GM18519 (cell line): ENCODE measurements around the gene CHRNA5.
"Not testable (repeated sequence)": the region's sequence is repeated elsewhere in the genome, so short reads cannot be mapped to it uniquely, and the experiment has no call there.

Experiments
- ATAC-seq: cut with Tn5 transposase; IDR thresholded peaks from one replicate; pipeline ENCODE4 v1.9.1; 2021; ENCODE audit warnings: mild to moderate bottlenecking, moderate library complexity; ENCODE audit not compliant: unreplicated experiment, low FRiP score

CHRNA5 gene

DNA sequence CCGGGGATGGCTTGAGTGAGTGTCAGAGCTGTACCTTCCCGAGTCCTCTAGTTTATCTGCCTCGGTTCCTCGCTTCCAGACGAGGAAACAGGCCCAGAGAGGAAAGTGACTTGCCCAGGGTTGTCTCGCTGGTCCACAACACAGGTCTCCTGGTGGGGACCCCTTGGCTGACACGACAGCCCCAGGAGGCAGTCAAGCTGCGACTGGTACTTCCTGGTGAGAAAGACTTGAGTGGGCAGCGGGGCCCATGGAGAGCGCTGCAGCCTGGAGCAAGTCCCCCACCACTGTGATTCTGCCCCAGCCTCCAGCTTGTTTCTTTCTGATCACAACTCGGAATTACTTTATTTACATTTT, 600 bp upstream of the CHRNA5 start:
- ATAC-seq, result no peak

DNA sequence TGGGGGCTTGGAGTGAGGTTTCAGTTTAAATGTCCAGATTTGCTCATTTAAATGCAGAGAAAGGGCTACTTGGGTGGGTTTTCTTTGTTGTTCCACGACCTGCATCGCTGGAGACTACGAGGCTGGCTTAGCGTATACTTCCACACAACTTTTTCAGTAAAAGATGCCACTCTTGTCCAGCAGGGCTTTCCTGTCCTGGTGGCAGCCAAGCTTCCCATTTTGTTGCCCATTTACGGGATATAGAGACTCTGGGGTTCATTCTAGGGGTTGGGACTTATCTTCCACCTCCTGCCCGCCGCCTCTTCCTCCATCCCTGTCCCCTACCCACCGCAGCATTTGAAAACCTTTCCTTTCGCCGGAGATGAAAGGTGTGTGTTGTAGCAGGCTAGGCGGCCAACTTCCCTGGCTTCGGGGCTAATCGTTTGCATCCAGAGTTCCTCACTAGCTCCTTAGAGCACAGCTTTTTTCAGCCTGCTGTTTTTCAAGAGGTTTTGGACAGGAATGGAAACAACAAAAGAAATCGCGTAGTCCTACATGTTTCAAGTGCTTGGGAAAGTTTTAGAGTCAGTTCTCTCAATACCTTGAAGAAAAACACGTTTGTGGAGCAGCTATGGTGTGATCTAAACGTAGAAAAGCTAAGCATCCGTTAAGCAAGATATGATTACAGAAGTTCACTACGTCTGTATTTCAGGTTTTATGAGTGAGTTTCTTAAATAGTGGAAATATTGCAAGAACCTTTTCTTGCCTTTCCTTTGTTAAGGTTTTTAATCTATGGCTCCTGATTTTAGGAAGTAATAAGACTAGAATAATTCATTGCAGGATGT, 843 bp downstream of the CHRNA5 start:
- ATAC-seq, result no peak

DNA sequence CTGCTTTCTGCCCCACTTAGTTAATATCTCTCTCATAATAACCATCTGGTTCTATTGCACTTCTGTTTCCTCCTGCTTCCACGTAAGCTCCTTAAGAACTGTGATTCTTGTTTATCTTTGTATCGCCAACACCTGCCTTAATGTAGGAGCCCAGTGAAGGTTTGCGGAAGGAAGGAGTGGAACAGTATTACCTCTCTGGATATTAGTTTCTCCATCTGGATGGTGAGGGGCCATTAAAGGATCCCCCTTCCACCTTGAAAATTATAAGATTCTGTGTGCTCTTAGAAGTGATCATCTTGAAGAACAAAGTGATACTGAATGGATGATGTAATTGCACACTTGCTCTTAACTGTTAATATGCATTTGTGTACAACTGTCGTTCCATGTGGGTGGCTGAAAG, 2.2 kb downstream of the CHRNA5 start:
- no peak for ATAC-seq

DNA sequence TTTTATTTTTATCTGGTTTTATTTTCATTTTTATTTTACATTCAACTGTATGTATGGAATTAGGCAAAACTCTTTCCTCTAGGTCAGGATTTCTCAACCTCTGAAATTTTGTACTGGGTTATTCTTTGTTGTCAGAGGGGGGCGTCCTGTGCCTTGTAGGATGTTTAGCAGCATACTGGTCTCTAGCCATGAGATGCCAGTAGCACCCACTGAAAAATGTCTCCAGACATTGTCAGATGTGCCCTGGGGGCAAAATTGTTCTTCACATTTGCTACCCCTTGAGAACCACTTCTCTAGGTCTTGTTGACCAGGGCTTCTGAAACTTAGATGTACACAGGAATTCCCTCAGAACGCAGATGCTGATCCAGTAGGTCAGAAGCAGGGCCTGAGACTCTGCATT, 5.4 kb downstream of the CHRNA5 start:
- no peak for ATAC-seq

DNA sequence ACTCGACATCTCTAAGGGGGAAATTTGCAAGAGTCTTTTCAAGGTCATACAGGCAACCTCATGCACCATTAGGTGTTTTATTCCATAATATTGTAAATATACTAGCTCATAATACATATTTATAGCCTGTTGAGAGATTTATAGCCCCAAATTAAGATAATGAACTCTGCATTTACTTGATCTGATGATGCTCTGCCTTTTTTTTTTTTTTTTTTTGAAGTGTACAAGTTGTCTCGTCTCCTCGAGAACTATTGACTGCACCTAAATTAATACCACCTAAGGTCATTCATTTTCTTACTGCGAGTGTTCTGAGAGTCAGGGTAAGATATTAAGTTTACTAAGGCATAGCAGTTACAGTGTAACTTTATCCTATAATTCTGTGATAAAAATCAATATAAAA, 6.1 kb downstream of the CHRNA5 start:
- no peak for ATAC-seq

DNA sequence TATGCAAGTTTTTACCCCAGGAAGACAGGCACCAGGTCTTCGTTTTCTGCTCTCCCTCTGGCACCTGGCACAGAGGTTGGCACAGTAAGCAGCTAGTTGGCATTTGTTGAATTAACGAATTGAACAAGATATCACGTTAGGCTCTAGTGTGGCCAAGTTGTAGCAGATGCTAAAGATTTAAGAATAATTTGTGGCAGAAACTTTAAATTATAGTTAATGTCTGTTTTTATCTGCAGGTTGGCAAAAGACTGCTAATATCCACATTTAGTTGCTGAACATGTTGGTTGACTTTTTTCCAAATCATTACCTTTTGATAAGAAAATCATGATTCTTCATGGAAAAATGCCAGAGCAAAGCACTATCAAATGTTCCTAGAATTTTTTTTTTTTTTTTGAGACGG, 8.1 kb downstream of the CHRNA5 start:
- ATAC-seq, result no peak

DNA sequence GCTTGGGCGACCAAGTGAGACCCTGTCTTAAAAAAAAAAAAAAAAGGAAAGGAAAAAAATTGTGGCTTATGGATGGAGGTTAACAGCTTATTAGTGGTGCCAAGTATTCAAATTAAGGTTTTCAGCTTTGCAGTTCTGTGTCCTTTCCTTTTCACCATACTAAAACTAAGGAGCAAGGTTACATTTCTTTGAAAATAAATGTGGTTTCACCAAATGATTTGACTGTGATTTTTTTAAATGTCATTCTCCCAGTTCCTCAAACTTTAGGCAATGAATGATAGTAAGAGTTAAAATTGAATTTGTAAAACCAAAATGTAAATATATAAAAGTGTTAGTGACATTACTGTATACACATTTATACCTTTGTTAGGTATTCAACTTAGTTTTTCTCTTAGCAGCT, 9.6 kb downstream of the CHRNA5 start:
- no peak for ATAC-seq

DNA sequence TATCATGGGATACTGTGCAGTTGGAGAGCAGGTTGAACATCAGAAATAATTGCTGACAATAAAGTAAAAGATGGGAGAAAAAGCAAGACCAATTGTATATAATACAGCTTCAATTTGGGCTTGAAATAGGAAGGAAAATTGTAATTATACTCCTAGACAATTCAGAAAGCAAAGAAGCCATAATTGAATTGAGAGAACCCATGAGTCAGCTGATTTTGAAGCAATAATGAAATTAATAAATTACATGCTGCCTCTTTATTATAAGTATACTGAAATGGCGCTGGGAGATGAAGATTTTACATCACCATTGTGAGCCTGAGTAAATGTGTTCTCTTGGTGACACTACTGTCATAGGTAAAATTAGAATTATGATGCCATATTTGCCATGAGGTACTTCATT, 32.3 kb downstream of the CHRNA5 start:
- no peak for ATAC-seq

DNA sequence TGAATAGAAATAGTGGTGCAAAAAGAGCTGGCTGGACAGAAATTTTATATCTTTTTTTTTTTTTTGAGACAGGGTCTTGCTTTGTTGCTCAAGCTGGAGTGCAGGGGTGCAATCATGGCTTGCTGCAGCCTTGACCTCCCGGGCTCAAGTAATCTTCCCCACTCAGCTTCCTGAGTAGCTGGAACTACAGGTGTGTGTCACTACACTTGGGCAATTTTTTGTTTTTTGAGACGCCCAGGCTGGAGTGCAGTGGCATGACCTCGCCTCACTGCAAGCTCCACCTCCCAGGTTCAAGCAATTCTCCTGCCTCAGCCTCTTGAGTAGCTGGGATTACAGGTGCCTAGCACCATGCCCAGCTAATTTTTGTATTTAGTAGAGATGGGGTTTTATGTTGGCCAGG, 33.0 kb downstream of the CHRNA5 start:
- ATAC-seq, result no peak

DNA sequence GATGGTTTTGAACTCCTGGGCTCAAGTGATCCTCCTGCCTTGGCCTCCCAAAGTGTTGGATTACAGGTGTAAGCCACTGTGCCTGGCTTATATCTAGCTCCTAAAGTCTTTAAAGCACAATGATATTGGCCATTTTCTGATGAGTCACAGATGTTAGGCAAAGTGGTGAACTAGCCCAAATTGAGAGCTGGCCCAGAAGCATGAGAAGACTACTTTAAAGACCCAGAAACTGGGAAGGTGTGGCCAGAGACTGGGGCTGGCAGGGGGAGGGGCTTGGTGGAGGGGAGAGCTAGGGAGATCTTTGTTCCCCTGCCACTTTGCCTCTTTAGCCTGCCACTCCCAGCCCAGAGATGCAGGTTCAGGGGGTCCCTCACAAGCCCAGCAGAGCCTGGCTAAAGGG, 33.9 kb downstream of the CHRNA5 start:
- ATAC-seq, result no peak

DNA sequence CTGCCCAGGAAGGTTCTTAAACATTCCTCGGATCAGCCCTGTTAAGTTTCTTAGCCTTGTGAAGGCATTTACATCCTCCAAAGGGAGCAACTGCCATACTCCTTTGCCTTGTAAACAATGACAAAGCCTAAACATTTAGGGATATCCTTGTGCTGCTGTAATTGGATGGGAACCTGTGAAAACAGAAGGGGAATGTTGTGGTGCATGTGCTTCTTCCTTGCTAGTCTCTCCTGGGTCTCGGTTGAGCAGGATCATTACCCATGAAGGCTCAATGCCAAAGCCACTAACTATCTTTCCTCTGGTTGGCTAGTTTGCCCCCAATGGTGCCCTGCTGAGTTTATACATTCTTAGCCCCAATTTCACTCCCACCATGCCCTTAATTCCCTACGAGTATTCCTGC, 38.1 kb downstream of the CHRNA5 start:
- no peak for ATAC-seq

DNA sequence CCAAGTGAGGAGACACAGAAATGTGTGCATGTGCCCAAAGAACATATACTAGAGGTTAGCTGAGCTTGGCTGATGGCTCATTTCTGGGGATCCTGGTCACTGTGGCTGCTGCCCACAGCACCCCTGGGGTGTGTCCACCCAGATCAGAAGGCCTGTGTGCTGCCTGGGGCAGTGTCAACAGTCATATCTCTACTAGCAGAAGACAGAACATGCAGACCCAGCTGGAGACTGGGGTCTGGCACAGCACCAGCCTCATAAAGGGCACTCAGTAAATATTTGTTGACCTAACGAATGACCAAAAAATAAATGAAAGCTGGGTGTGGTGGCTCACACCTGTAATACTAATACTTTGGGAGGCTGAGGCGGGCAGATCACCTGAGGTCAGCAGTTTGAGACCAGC, 39.1 kb downstream of the CHRNA5 start:
- no peak for ATAC-seq

DNA sequence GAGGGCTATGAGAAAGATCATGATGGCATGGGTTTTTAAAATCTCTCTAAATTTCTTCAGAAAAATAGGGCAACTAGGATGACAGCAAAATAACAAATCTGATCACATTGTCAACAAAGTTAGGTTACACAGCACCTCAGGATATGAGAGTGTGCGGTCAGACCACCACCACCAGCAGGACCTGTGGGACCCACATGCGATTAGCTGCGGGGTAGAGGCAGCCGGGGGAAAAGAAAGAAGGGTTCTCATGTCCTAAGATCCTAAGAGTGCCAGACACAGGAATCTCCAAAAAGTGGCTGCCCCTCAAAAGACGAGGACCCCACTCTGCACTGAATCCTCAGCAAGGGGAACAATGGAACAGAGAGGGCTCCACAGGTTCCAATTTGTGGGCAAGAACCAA, 39.9 kb downstream of the CHRNA5 start:
- no peak for ATAC-seq

DNA sequence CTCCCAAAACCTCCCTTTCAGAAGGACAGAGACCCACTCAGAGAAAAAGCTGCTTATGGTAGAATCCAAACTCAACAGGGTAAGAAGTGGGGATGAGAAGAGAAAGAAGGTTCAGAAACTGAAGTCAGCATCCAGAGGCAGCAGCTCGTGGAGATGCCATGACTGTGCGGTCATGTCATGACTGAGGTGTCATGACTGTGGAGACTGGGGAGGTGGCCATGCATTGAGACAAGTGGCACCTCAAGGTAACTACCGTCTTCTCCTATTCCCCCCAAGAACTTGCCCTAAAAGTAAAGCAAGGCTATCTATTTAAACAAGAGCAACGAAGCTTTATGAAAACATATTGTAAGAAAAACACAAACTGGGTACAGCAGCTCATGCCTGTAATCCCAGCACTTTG, 40.4 kb downstream of the CHRNA5 start:
- no peak for ATAC-seq

DNA sequence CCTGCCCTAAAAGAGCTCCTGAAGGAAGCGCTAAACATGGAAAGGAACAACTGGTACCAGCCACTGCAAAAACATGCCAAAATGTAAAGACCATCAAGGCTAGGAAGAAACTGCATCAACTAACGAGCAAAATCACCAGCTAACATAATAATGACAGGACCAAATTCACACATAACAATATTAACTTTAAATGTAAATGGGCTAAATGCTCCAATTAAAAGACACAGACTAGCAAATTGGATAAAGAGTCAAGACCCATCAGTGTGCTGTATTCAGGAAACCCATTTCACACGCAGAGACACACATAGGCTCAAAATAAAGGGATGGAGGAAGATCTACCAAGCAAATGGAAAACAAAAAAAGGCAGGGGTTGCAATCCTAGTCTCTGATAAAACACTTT, 44.2 kb downstream of the CHRNA5 start:
- not testable (repeated sequence) for ATAC-seq

DNA sequence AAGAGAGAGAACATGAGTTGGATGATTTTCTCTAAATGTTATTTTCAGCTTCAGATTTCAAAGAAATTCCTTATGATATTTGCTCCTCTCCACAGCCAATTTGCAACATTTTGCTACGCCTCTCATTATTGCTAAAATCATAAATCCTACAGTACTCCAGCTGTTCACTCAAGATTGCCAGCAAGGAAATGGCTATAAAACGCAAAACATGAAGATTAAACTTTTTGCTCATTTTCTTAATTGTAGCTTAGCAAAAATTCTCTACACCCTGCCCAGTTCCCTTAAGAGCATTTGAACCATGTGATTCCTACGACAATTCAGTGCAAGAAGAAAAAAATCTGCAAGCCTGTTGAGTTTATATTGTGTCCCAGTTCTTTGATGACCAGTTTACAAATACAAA, 48.7 kb downstream of the CHRNA5 start:
- no peak for ATAC-seq

DNA sequence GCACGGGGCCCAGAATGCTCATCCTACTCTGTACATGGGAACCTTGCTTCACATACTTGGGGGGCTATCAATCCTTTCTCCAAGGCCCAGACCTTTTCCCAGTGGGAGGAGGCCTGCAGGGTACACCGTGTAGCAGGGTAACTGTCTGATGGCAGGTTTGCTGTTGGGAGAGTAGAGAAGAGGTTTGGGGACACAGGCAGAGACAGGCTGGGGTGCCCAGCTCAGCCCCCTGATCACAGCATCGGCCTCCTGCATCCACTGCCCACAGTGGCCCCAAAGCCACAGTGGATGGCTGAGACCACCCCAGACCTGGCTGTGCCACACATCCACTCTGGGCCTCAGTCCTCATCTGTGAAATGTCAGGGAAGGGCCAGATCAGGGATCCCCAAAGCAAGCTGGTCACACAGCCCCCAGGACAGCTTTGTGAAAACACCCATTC, 49.9 kb downstream of the CHRNA5 start:
- no peak for ATAC-seq

DNA sequence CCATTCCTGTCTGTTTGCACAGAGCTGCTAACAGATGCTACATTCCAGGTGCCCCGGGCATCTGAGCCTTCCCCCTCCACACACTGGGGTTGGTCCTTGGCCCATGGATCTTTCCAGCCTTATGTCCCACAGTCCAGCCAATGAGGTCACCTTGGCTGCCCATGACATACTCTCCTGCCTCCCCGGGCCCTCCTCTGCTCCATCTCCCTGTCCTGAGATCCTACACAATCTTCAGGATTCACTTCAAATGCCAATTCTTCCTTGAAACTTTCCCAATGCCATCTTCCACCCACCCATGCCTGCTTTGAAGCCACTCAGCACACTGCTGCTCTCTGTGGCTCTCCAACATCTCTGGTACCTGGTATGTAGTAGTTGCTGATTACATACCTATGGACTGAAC, 51.2 kb downstream of the CHRNA5 start:
- ATAC-seq, result no peak

DNA sequence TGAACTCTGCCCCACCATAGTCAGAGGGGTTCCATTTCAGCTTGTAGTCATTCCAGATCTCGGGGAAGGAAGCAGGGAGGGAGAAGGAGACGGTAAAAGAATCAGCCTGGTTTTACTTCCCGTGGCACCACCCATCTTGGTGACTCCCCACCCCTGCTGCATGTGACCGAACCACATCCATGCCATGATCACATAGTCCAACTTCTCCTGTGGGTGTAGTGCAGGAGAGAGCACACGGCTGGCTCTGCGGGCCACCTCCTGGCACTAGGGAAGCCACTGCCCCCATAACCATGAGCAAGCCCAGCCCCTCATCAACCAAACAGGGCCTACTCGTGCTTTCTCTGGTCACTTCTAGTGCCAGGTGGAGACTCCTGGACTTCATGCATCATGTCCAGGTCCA, 51.8 kb downstream of the CHRNA5 start:
- no peak for ATAC-seq

DNA sequence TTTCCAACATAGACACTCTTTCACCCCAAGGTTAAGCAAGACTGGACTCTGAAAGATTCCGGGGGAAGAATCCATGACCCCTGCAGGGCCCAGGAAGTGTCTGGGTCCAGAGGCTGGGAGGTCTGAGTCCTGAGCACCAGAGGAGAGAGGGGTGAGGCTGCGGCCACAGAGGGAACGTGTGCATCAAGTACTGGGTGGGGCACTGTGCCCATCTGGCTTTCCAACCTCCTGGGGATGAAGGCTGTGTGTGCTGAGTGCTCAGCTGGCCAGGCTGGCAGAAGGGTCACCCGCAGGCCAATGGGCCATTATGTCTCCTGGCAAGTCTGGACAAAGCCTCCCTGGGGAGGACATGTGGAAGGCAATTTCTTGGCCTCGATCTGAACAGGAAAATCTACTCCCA, 52.2 kb downstream of the CHRNA5 start:
- no peak for ATAC-seq

DNA sequence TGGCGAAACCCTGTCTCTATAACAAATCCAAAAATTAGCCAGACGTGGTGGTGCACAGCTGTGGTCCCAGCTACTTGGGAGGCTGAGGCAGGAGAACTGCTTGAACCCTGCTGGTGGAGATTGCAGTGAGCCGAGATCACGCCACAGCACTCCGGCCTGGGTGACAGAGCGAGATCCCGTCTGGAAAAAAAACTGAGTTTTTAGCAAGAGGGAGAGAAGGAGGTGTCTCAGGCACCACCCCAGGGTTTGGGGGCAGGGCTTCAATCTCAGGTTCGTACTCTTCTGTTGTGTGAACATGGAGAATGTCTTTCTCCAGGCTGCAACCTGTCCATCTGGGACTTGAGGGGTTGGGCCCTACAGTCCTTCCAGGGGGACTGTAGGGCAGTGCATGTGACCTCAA, 52.7 kb downstream of the CHRNA5 start:
- ATAC-seq, result no peak

DNA sequence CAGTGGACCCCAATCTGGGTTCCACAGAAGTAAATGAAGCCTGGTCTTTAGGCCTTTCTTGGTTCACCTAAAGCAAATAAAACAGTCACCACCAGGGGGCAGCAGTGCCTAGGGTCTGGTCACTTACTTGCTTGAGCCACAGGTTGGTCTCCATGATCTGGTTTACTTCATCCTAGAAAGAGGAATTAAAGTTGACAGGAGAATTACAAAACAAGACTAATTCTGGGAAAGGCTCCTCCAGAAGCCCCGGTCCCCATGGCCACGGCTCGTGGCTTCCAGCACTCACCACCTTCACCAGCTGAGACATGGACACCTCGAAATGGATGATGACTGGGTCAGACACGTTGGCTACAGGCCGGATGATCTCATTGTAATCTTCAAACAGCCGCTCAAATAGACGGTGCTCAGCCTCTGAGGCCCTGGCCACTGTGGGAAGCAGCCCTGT, 53.2 kb downstream of the CHRNA5 start:
- ATAC-seq, result no peak
